Heart left ventricle (tissue), 16 donors: ENCODE measurements around the gene HOXD12. TPM values are rescaled to one million over a fixed set of nuclear protein-coding genes. Genes with fewer than 3 reads are reported as not detected.
A peak's percentile ranks its signal among the peaks of the same experiment; 100 is the strongest.

Source experiments
- ATAC-seq, 4 donors: fragments of 200-7000 bp; cut with Tn5 transposase; one replicate each; pipeline ENCODE4 v1.9.1; 2020 to 2022; ENCODE audit warnings: moderate library complexity in 4 of 4, mild to moderate bottlenecking in 3 of 4, moderate number of reproducible peaks in 1 of 4
- DNase-seq, 5 donors: peaks; one replicate each; pipeline ENCODE4 v3.0.0-alpha.2; 2020
- H3K27ac ChIP-seq, 12 donors: fragments of 200-600 bp; sonication (generic) in 4 of 12; one replicate each; pipeline versions ENCODE4 v1.5.0 to v1.8.0; 2016 to 2022; ENCODE audit warnings: mild to moderate bottlenecking in 2 of 12
- H3K27me3 ChIP-seq, 9 donors: fragments of 200-600 bp; sonication (generic) in 2 of 9; one replicate each; pipeline versions ENCODE4 v1.5.1 to v1.8.0; 2016 to 2022; ENCODE audit warnings: mild to moderate bottlenecking in 3 of 9
- H3K36me3 ChIP-seq, 9 donors: fragments of 200-600 bp; sonication (generic) in 2 of 9; one replicate each; pipeline versions ENCODE4 v1.5.0 to v1.8.0; 2018 to 2022; ENCODE audit warnings: mild to moderate bottlenecking in 2 of 9
- H3K4me1 ChIP-seq, 12 donors: fragments of 200-600 bp; sonication (generic) in 4 of 12; one replicate each; pipeline versions ENCODE4 v1.5.0 to v1.8.0; 2016 to 2022; ENCODE audit warnings: mild to moderate bottlenecking in 3 of 12
- H3K4me3 ChIP-seq, 12 donors: fragments of 200-600 bp; sonication (generic) in 4 of 12; one replicate each; pipeline versions ENCODE4 v1.5.0 to v1.8.0; 2017 to 2022; ENCODE audit warnings: mild to moderate bottlenecking in 9 of 12, moderate library complexity in 4 of 12
- H3K9me3 ChIP-seq, 12 donors: fragments of 200-600 bp; sonication (generic) in 4 of 12; one replicate each; pipeline versions ENCODE4 v1.5.0 to v1.8.0; 2016 to 2022; ENCODE audit warnings: mild to moderate bottlenecking in 1 of 12
- POLR2A ChIP-seq, 2 donors: fragments of 450-650 bp; IDR thresholded peaks; one replicate each; pipeline ENCODE4 v1.6.1; 2017; ENCODE audit warnings: antibody characterized with exemption in 2 of 2, mild to moderate bottlenecking in 2 of 2, moderate library complexity in 2 of 2
- WGBS, 4 donors: extraction: QIAGEN DNeasy Blood & Tissue Kit in 2 of 4; methylation state at CpG; one replicate each; pipeline versions ENCODE4 v1.1.5 to v1.1.7; 2013 to 2018; 5-methylcytosine and 5-hydroxymethylcytosine counted together
- intact Hi-C, 10 donors: fragments of 100-400 bp; cut with DNase I; formaldehyde crosslinking; loops; one replicate each; pipeline versions ENCODE4 v1.11.1 to v1.14.2; 2022
- polyA plus RNA-seq, 2 donors: library from polyadenylated mRNA; stranded (reverse); fragments of 200-250 nt; gene quantifications; one replicate each; pipeline ENCODE4 v1.2.3, GENCODE V29; 2013
- total RNA-seq, 9 donors: library from RNA; depleted of rRNA in 2 of 9; stranded (reverse); fragments of >200 nt in 2 of 9; fragmentation: NEBNext Ultra II Directional in 3 of 9; extraction: Animal tissue kit (Norgen Biotek cat#: 25700) in 3 of 9; gene quantifications; one replicate each; pipeline versions ENCODE4 v1.1.0 to v1.2.4, GENCODE V29; 2016 to 2023
- TF ChIP-seq, protein P1 (sequence below), 12 donors: fragments of 200-600 bp; sonication (generic) in 4 of 12; IDR thresholded peaks; one replicate each; pipeline versions ENCODE4 v1.5.0 to v1.8.0; 2018 to 2022; ENCODE audit warnings: antibody characterized with exemption in 12 of 12, mild to moderate bottlenecking in 5 of 12
- donor health status: ischemic (EF 13 %, LVEDD 7.1; RV severe dilation, severe dysfunction).
- donor health status: healthy with polysubstance abuse.
- donor health status: DM: no; HTN: yes; CAD: no.
- donor health status: DM: no; HTN: no; CAD: no.
- donor health status: ischemic (EF 25% LVEDD 6.9; RV normal size, moderate dysfunction).
- donor health status: ischemic (EF 25% LVEDD 5.7; RV mildly dilated, moderate dysfunction).
- donor health status: healthy.
- donor health status: DM: yes; HTN: yes; CAD: no.
- donor health status: ischemic (EF 35%, LVEDD 5.7; RV mildly dilated, moderate dysfunction).
- donor health status: nonischemic (EF 11% LVEDD 7.7; RV severe dilation, severe dysfunction).
- donor health status: DM: yes; HTN: yes; CAD: no.
- donor health status: PGD.
- donor health status: ischemic (EF 29% LVEDD 5.4; RV normal size, mild dysfunction).
- donor health status: nonischemic (EF 23%, LVEDD 6.1; RV moderate dilation, normal function).

HOXD12 gene
- total and polyA plus RNA-seq, 11 donors: not detected

DNA sequence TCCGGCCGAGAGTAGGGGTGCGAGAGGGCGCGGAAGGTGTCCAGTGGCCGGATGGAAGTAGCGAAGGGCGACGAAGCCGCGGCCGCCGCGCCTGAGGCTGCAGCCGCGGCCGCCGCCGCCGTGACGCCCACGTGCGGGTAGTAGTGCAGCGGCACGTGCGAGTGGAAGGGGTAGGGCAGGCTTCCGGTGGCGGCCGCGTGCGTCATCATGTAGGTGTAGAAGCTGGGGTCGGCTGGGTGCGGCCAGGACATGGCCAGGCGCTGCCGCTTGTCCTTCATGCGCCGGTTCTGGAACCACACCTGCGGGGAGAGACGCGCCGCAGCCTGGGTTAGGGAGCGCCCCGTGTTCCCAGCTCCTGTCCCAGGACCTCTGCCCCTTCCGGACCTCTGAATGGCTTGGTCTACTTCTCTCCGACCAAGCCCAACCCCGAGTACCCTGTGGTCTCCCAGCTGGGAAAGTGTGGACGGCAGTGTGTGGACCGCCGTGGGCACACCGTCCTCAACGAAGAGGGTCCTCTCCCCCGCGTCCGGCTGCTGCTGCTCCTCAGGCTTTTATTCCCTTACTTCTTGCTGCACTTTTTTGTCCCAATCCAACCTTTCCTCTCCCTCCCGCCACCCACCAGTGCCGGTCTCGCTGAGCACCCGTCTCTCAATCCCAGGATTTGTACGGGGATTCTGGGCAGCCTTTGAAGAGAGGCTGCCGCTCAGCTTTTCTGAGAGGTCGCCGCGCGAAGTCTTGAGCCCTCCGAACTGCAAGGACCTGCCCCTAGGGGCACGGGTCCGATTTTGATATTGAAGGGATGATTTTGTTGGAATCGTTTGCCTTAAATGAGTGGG lies 18.8 kb upstream of the HOXD12 start:
- intact Hi-C loops: loop anchor here in 4 of 10 donors (2.0 to 10.0 kb wide), 4 partner anchors 78 to 666 kb away; partner anchors contain the start of gene LNPK (in 1 of the 4)
- peak overlapping the region in 8 of 12 donors; percentile 1 to 40 (median 15) for H3K4me3 ChIP-seq
- H3K36me3 ChIP-seq: no peaks in the 10 kb centered on the region
- no peak for TF ChIP-seq POLR2A (IDR thresholded peaks at IDR 0.05)
- TF ChIP-seq, protein P1, sequence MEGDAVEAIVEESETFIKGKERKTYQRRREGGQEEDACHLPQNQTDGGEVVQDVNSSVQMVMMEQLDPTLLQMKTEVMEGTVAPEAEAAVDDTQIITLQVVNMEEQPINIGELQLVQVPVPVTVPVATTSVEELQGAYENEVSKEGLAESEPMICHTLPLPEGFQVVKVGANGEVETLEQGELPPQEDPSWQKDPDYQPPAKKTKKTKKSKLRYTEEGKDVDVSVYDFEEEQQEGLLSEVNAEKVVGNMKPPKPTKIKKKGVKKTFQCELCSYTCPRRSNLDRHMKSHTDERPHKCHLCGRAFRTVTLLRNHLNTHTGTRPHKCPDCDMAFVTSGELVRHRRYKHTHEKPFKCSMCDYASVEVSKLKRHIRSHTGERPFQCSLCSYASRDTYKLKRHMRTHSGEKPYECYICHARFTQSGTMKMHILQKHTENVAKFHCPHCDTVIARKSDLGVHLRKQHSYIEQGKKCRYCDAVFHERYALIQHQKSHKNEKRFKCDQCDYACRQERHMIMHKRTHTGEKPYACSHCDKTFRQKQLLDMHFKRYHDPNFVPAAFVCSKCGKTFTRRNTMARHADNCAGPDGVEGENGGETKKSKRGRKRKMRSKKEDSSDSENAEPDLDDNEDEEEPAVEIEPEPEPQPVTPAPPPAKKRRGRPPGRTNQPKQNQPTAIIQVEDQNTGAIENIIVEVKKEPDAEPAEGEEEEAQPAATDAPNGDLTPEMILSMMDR (IDR thresholded peaks at IDR 0.05): no peak
- H3K27ac ChIP-seq: peak overlapping the region in 1 of 12 donors; percentile 84
- ATAC-seq (peak in 1 of 4 donors; percentile 36), DNase-seq (peak in 1 of 5 donors; percentile 56)
- peaks cover 0 to 45% (median 15%) of the 10 kb centered on the region in 12 donors for H3K4me1 ChIP-seq
- peaks cover 0 to 8% (median 0%) of the 10 kb centered on the region in 12 donors for H3K9me3 ChIP-seq
- peaks cover 90 to 99% (median 97%) of the 10 kb centered on the region in 9 donors for H3K27me3 ChIP-seq
- 4 to 8% (median 5%) methylated on average over 44 to 68 of the region's 68 CpGs for WGBS, 4 donors

DNA sequence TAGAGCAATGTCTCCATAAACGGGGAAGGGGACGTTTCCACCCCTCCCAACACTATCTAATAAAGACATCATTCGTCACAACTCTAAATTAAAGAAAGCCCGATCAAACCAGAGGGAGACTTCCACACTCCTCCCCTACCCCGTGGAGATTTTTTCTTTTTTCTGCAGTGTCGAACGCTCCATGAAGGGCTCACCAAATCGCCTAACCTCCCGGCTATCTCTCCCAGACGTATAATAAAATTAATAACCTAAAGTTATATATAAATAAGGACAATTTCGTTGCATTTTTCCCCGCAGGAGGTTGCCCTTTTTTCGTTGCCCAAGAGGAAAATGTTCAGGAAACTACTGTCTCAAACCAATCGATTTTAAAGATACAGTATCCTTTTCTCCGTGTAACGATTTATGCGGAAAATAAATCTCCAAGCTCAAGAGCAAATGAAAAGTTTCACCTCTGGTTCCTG lies 18.2 kb upstream of the HOXD12 start:
- no peak overlapping the region for H3K4me3 ChIP-seq
- TF ChIP-seq, protein P1 (IDR thresholded peaks at IDR 0.05): no peak
- TF ChIP-seq POLR2A (IDR thresholded peaks at IDR 0.05): no peak
- peak overlapping the region in 1 of 12 donors; percentile 84 for H3K27ac ChIP-seq
- H3K9me3 ChIP-seq: peaks cover 0 to 8% (median 0%) of the 10 kb centered on the region in 12 donors
- no peaks in the 10 kb centered on the region for H3K36me3 ChIP-seq
- H3K4me1 ChIP-seq: peaks cover 0 to 52% (median 17%) of the 10 kb centered on the region in 12 donors
- intact Hi-C loops: loop anchor here in 4 of 10 donors (2.0 to 10.0 kb wide), 4 partner anchors 79 to 667 kb away; partner anchors contain the start of gene LNPK (in 1 of the 4)
- WGBS, 4 donors: 5 to 12% (median 8%) methylated on average over 17 of the region's 17 CpGs
- ATAC-seq: no peak
- no peak for DNase-seq
- peaks cover 90 to 99% (median 97%) of the 10 kb centered on the region in 9 donors for H3K27me3 ChIP-seq

DNA sequence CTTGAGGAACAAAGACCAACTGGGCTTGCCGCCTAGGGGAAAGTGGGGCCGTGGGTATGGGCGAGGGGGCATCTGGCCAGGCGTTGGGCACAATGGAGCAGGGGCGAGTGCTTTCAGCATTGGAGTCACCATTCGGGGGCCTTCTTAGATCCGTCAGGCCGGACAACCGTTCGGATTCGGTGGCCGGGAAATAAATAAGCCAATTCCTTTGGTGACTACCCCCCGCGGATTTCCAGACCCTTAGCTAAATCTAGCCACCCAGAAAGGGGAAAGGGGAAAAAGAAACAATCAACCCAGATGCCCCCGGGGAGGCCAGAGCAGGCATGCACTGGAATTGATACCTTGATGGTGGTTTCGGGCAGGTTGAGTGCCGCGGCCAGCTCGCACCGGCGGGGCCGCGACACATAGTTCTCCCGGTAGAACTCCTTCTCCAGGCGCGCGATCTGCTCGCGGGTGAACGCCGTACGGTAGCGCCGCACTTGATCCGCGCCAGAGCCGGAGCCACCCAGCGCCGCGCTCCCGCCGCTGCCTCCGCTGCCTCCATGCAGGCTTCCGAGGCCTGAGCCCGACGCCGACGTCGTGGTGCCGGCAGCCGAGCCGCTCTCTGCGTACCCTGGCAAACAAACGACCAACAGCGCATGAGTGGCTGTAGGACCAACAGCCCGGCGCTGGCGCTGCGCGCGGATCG lies 17.6 kb upstream of the HOXD12 start:
- peak overlapping the region in 1 of 12 donors; percentile 3 for H3K4me3 ChIP-seq
- H3K36me3 ChIP-seq: no peaks in the 10 kb centered on the region
- H3K4me1 ChIP-seq: peaks cover 0 to 52% (median 17%) of the 10 kb centered on the region in 12 donors
- intact Hi-C loops: loop anchor here in 4 of 10 donors (2.0 to 10.0 kb wide), 4 partner anchors 80 to 667 kb away; partner anchors contain the start of gene LNPK (in 1 of the 4)
- 4 to 7% (median 7%) methylated on average over 20 to 62 of the region's 62 CpGs for WGBS, 4 donors
- H3K27me3 ChIP-seq: peaks cover 88 to 99% (median 96%) of the 10 kb centered on the region in 9 donors
- H3K9me3 ChIP-seq: peaks cover 0 to 8% (median 0%) of the 10 kb centered on the region in 12 donors
- no peak for TF ChIP-seq POLR2A (IDR thresholded peaks at IDR 0.05)
- TF ChIP-seq, protein P1 (IDR thresholded peaks at IDR 0.05): peak in 1 of 12 donors; percentile 7
- DNase-seq (no peak), ATAC-seq (no peak)
- peak overlapping the region in 1 of 12 donors; percentile 84 for H3K27ac ChIP-seq
